Peyer's patch (tissue), 4 donors: ENCODE data around the gene TRAPPC6A. TPM values are rescaled to one million over a fixed set of nuclear protein-coding genes. Genes with fewer than 3 reads are reported as not detected.
A peak's percentile ranks its signal among the peaks of the same experiment; 100 is the strongest.

Experiments used
- DNase-seq, 3 donors: peaks; one replicate each; pipeline ENCODE4 v3.0.0-alpha.2; 2017 to 2019
- H3K27ac ChIP-seq, 4 donors: fragments of 200-600 bp; sonication (generic); one replicate each; pipeline ENCODE4 v1.5.1; 2016 to 2019
- H3K27me3 ChIP-seq, 2 donors: fragments of 200-600 bp; sonication (generic); one replicate each; pipeline ENCODE4 v1.5.1; 2019
- H3K36me3 ChIP-seq, 3 donors: fragments of 200-600 bp; sonication (generic); one replicate each; pipeline ENCODE4 v1.5.1; 2016 to 2019
- H3K4me1 ChIP-seq, 4 donors: fragments of 200-600 bp; sonication (generic); one replicate each; pipeline ENCODE4 v1.5.1; 2016 to 2019
- H3K4me3 ChIP-seq, 4 donors: fragments of 200-600 bp; sonication (generic); 1 replicate in 3 of 4; 2 replicates in 1 of 4; pipeline ENCODE4 v1.5.1; 2016 to 2019; ENCODE audit warnings: mild to moderate bottlenecking in 1 of 4
- H3K9me3 ChIP-seq, 4 donors: fragments of 200-600 bp; sonication (generic); one replicate each; pipeline ENCODE4 v1.5.1; 2016 to 2019; ENCODE audit warnings: mild to moderate bottlenecking in 1 of 4
- CTCF ChIP-seq, 6 experiments: fragments of 450-650 bp in 4 of 6; fragments of 200-600 bp in 2 of 6; sonication (generic) in 1 of 6; IDR thresholded peaks; one replicate each; pipeline ENCODE4 v1.5.1; 2017 to 2019; ENCODE audit warnings: antibody characterized with exemption in 6 of 6, mild to moderate bottlenecking in 3 of 6, moderate library complexity in 1 of 6
- POLR2A ChIP-seq, 2 donors: fragments of 450-650 bp; IDR thresholded peaks; one replicate each; pipeline ENCODE4 v1.5.1; 2017; ENCODE audit warnings: antibody characterized with exemption in 2 of 2, mild to moderate bottlenecking in 2 of 2, moderate library complexity in 2 of 2
- total RNA-seq, 4 donors: library from RNA; depleted of rRNA; stranded (reverse); fragments of >200 nt; gene quantifications; one replicate each; pipeline ENCODE4 v1.1.0, GENCODE V29; 2016

TRAPPC6A gene
- total RNA-seq, 4 donors from 2014 or later, result 11.4 to 58.6 (median 21.6) TPM

DNA sequence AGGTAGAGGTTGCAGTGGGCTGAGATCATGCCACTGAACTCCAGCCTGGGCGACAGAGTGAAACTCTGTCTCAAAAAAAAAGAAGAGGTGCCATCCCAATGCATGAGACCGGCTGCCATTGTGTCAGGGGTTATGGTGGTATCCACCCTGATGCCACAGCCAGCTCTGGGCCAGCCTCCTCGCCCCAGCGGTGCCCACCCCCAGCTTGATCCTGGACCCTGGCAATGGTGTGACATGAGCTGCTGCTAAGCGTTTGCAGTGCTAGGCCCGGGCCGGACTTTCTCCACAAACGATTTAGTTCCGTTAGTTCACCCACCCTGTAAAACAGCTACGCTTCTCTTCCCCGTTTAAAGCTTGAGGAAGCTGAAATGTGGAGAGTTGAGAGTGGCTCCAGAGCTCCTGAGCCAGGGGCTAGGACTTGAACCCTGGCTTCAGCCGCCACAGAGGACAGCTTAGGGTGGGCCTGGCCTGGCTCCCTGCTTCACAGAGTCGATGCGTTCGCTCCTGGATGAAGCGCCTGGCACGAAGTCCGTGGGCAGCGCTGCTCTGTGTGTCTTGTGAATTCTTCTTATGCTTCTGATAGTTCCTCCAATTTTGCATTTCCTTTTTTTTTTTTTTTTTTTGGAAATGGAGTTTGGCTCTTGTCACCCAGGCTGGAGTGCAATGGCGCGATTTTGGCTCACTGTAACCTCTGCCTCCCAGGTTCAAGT lies 42.7 kb downstream of the TRAPPC6A start:
- Histone ChIP-seq H3K4me3 (no peak overlapping the region), H3K27ac (no peak overlapping the region), H3K9me3 (no peaks in the 10 kb centered on the region), H3K4me1 (peaks cover 0 to 7% (median 0%) of the 10 kb centered on the region in 4 donors), H3K36me3 (peaks cover 0 to 5% (median 0%) of the 10 kb centered on the region in 3 donors), H3K27me3 (no peaks in the 10 kb centered on the region)
- TF ChIP-seq CTCF (IDR thresholded peaks at IDR 0.05), result no peak
- no peak for TF ChIP-seq POLR2A (IDR thresholded peaks at IDR 0.05)
- DNase-seq, result no peak

DNA sequence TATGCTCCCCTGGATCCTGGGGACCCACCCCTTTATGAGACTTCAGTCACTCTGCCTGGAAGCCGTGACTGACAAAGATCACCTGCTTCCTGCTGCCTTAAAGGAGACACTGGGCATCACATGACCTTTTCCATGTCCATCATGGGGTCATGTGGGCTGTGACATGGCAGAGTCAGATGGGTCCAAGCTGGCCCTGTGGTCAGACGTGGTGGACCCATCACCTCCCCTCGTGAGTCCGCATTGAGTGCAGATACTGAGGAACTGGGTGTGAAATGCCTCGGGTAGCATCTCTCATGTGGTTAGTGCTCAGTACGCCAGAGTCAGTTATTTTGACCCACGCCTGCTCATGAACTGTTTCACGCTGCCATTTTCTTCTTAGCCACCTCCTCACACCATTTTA lies 44.4 kb downstream of the TRAPPC6A start:
- TF ChIP-seq POLR2A (IDR thresholded peaks at IDR 0.05), result no peak
- TF ChIP-seq CTCF (IDR thresholded peaks at IDR 0.05), result no peak
- Histone ChIP-seq H3K36me3 (no peaks in the 10 kb centered on the region), H3K27me3 (no peaks in the 10 kb centered on the region), H3K4me3 (no peak overlapping the region), H3K4me1 (peaks cover 0 to 7% (median 0%) of the 10 kb centered on the region in 4 donors), H3K27ac (no peak overlapping the region), H3K9me3 (no peaks in the 10 kb centered on the region)
- no peak for DNase-seq

- peak in 4 of 6 experiments; percentile 13 to 49 (median 41) for TF ChIP-seq CTCF (IDR thresholded peaks at IDR 0.05)
- no peak for TF ChIP-seq POLR2A (IDR thresholded peaks at IDR 0.05)
- Histone ChIP-seq H3K27ac (no peak overlapping the region), H3K27me3 (no peaks in the 10 kb centered on the region), H3K4me1 (peaks cover 0 to 1% (median 0%) of the 10 kb centered on the region in 4 donors), H3K4me3 (no peak overlapping the region), H3K9me3 (no peaks in the 10 kb centered on the region), H3K36me3 (no peaks in the 10 kb centered on the region)
- DNase-seq, result peak in 1 of 3 donors; percentile 56
Measured at GRCh38 chr19:45130888-45131615, 47.0 kb downstream of the TRAPPC6A start.

- Histone ChIP-seq H3K27me3 (no peaks in the 10 kb centered on the region), H3K9me3 (no peaks in the 10 kb centered on the region), H3K4me1 (peaks cover 0 to 6% (median 0%) of the 10 kb centered on the region in 4 donors), H3K27ac (no peak overlapping the region), H3K4me3 (no peak overlapping the region), H3K36me3 (no peaks in the 10 kb centered on the region)
- DNase-seq, result no peak
- no peak for TF ChIP-seq POLR2A (IDR thresholded peaks at IDR 0.05)
- no peak for TF ChIP-seq CTCF (IDR thresholded peaks at IDR 0.05)
Measured at GRCh38 chr19:45130236-45130635, 47.8 kb downstream of the TRAPPC6A start.

GRCh38 chr19:45128806-45129205 lies 49.2 kb downstream of the TRAPPC6A start:
- H3K27me3 ChIP-seq, result no peaks in the 10 kb centered on the region
- TF ChIP-seq CTCF (IDR thresholded peaks at IDR 0.05), result no peak
- TF ChIP-seq POLR2A (IDR thresholded peaks at IDR 0.05), result no peak
- no peak overlapping the region for H3K4me3 ChIP-seq
- H3K27ac ChIP-seq, result no peak overlapping the region
- H3K4me1 ChIP-seq, result peaks cover 0 to 6% (median 0%) of the 10 kb centered on the region in 4 donors
- H3K36me3 ChIP-seq, result no peaks in the 10 kb centered on the region
- no peaks in the 10 kb centered on the region for H3K9me3 ChIP-seq
- no peak for DNase-seq
